OCI-LY7 (cell line): Measurements from ENCODE around the gene EDA2R. TPM values are rescaled to one million over a fixed set of nuclear protein-coding genes. Genes with fewer than 3 reads are reported as not detected.

Experiments
- BruUV-seq: library from RNA; stranded (reverse); fragments of 400-500 nt; replicated peaks from 2 replicates; lab custom pipeline; 2021; lab: Mats Ljungman, UMichigan
- CTCF ChIA-PET: fragments of 300-600 bp; sonication (Branson Sonifier 250); formaldehyde crosslinking; loops from one replicate; lab custom pipeline; 2022; ENCODE audit warnings: antibody characterized with exemption; ENCODE audit not compliant: unreplicated experiment; lab: Charles Lee
- POLR2A ChIA-PET: fragments of 300-600 bp; sonication (Branson Sonifier 250); formaldehyde crosslinking; loops from one replicate; lab custom pipeline; 2022; ENCODE audit warnings: antibody characterized with exemption; lab: Charles Lee
- DNase-seq: peaks from one replicate; pipeline ENCODE4 v3.0.0-alpha.2; 2015; ENCODE audit warnings: low spot score
- H2AFZ ChIP-seq: fragments of 200-600 bp; sonication (generic), shearing (Covaris generic); 2 replicates; pipeline ENCODE4 v1.6.1; 2014; ENCODE audit warnings: mild to moderate bottlenecking, antibody characterized with exemption, low read length, moderate library complexity
- H3K27ac ChIP-seq: fragments of 200-600 bp; sonication (generic); 2 replicates; pipeline ENCODE4 v1.5.1; 2014; ENCODE audit warnings: mixed run types, low read depth, mild to moderate bottlenecking, moderate library complexity, low read length, inconsistent platforms; ENCODE audit not compliant: poor library complexity, severe bottlenecking
- H3K36me3 ChIP-seq: fragments of 200-600 bp; sonication (generic); 2 replicates; pipeline ENCODE4 v1.6.1; 2014; ENCODE audit warnings: mild to moderate bottlenecking, antibody characterized with exemption, low read length, moderate library complexity, mixed read lengths; ENCODE audit not compliant: insufficient read depth
- H3K4me1 ChIP-seq: fragments of 200-600 bp; sonication (generic); 2 replicates; pipeline ENCODE4 v1.5.1; 2014; ENCODE audit warnings: mild to moderate bottlenecking, low read length; ENCODE audit not compliant: insufficient read depth, poor library complexity, severe bottlenecking
- H3K4me2 ChIP-seq: fragments of 200-600 bp; sonication (generic); 2 replicates; pipeline ENCODE4 v1.6.1; 2014; ENCODE audit warnings: mild to moderate bottlenecking, low read length
- H3K4me3 ChIP-seq: fragments of 200-600 bp; sonication (generic); 2 replicates; pipeline ENCODE4 v1.5.1; 2014; ENCODE audit warnings: mild to moderate bottlenecking, low read depth, low read length; ENCODE audit not compliant: poor library complexity, severe bottlenecking
- H3K79me2 ChIP-seq: fragments of 200-600 bp; sonication (generic); 2 replicates; pipeline ENCODE4 v1.6.1; 2016; ENCODE audit warnings: low read depth, mild to moderate bottlenecking, low read length, moderate library complexity, mixed read lengths; ENCODE audit not compliant: insufficient read depth
- H3K9me2 ChIP-seq: fragments of 200-600 bp; sonication (generic); 2 replicates; pipeline ENCODE4 v1.6.1; 2016; ENCODE audit warnings: mild to moderate bottlenecking, low read length, mixed read lengths; ENCODE audit not compliant: insufficient read depth
- H3K9me3 ChIP-seq: fragments of 200-600 bp; sonication (generic); 2 replicates; pipeline ENCODE4 v1.6.1; 2014; ENCODE audit warnings: mild to moderate bottlenecking, mixed run types, low read length, mixed read lengths
- H4K20me1 ChIP-seq: fragments of 200-600 bp; sonication (generic); 2 replicates; pipeline ENCODE4 v1.6.1; 2014; ENCODE audit warnings: mild to moderate bottlenecking, antibody characterized with exemption, low read length, moderate library complexity, mixed read lengths; ENCODE audit not compliant: insufficient read depth
- EZH2phosphoT487 ChIP-seq: fragments of 200-600 bp; sonication (generic); IDR thresholded peaks from 2 replicates; pipeline ENCODE4 v1.6.1; 2018; ENCODE audit warnings: low read depth, borderline replicate concordance, mild to moderate bottlenecking, mixed run types, antibody characterized with exemption, low read length, moderate library complexity, mixed read lengths
- intact Hi-C: fragments of 100-400 bp; cut with micrococcal nuclease; formaldehyde crosslinking; loops from one replicate; pipeline ENCODE4 v1.10.0; 2022; ENCODE audit not compliant: unreplicated experiment
- total RNA-seq, 2 experiments: library from RNA; depleted of rRNA in 1 of 2; stranded (reverse); fragments of >200 nt in 1 of 2; shearing (Covaris generic) in 1 of 2; gene quantifications; 2 replicates each; pipeline ENCODE4 v1.2.3, GENCODE V29; 2014 to 2022
- TF ChIP-seq, protein P1 (sequence below): fragments of 200-600 bp; sonication (generic); conservative IDR thresholded peaks from 2 replicates; pipeline ENCODE4 v1.5.1; 2014; ENCODE audit warnings: mild to moderate bottlenecking, antibody characterized with exemption, low read length, moderate library complexity, mixed read lengths

Gene EDA2R
- total RNA-seq, 2 experiments from 2014 or later: 3.7 to 3.8 TPM

DNA sequence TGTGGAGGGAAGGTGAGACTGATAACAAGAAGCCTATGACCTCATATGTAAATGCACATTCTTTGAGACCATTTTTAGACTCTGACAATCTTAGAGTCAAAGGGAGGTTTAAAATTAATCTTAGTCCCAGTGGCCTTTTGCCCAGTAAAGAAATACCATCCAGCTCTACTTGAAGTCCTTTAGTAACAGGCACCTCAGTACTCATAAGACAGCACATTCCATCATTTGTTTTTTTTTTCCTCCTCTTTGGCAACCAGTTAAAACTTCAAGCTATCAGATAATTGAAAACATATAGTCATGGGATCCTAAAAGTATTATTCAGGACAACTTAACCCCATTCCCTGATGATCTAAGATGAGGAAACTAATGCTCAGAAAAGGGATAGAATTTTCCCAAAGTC lies 4.6 kb downstream of the EDA2R start:
- Histone ChIP-seq H4K20me1 (no peaks in the 10 kb centered on the region), H3K79me2 (no peaks in the 10 kb centered on the region), H2AFZ (no peak overlapping the region), H3K27ac (no peak overlapping the region), H3K4me3 (no peak overlapping the region), H3K4me2 (no peak overlapping the region), H3K9me3 (no peaks in the 10 kb centered on the region), H3K36me3 (no peaks in the 10 kb centered on the region), H3K4me1 (peaks cover 11% of the 10 kb centered on the region), H3K9me2 (no peaks in the 10 kb centered on the region)
- ChIA-PET POLR2A (interaction anchor here (1.2 kb wide), 1 partner anchor 11 kb away, joined by 3 read pairs; no protein-coding TSS in a partner anchor), CTCF (no interaction called here)
- TF ChIP-seq, protein P1, sequence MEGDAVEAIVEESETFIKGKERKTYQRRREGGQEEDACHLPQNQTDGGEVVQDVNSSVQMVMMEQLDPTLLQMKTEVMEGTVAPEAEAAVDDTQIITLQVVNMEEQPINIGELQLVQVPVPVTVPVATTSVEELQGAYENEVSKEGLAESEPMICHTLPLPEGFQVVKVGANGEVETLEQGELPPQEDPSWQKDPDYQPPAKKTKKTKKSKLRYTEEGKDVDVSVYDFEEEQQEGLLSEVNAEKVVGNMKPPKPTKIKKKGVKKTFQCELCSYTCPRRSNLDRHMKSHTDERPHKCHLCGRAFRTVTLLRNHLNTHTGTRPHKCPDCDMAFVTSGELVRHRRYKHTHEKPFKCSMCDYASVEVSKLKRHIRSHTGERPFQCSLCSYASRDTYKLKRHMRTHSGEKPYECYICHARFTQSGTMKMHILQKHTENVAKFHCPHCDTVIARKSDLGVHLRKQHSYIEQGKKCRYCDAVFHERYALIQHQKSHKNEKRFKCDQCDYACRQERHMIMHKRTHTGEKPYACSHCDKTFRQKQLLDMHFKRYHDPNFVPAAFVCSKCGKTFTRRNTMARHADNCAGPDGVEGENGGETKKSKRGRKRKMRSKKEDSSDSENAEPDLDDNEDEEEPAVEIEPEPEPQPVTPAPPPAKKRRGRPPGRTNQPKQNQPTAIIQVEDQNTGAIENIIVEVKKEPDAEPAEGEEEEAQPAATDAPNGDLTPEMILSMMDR: no peak
- no peak for TF ChIP-seq EZH2phosphoT487
- DNase-seq: no peak
- intact Hi-C loops: no loop called here
- BruUV-seq: no TSS peak

DNA sequence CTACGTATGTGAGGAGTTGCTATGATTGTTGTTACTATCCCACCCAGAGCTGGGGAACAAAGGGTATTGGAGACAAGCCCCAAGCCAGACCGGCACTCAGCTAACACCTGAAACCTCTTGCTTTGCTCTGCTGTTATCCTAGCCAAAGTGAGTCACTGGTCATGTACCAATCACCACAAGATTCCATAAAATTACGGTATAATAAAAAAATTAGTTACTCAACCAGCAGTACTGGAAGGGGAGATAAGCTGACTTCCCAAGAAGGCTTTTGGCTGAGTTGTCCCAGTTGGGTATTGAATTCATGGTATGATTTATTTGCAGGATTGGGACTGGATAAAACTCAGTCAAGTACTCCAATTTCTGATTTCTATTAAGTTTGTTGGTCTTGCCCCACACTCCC lies 5.3 kb downstream of the EDA2R start:
- ChIA-PET CTCF (no interaction called here), POLR2A (no interaction called here)
- H4K20me1 ChIP-seq: no peaks in the 10 kb centered on the region
- H2AFZ ChIP-seq: no peak overlapping the region
- no peaks in the 10 kb centered on the region for H3K36me3 ChIP-seq
- no peak overlapping the region for H3K27ac ChIP-seq
- DNase-seq: no peak
- no peaks in the 10 kb centered on the region for H3K79me2 ChIP-seq
- TF ChIP-seq EZH2phosphoT487: no peak
- intact Hi-C loops: no loop called here
- H3K4me2 ChIP-seq: no peak overlapping the region
- peaks cover 11% of the 10 kb centered on the region for H3K4me1 ChIP-seq
- H3K9me3 ChIP-seq: no peaks in the 10 kb centered on the region
- no peaks in the 10 kb centered on the region for H3K9me2 ChIP-seq
- BruUV-seq: no TSS peak
- no peak overlapping the region for H3K4me3 ChIP-seq

- Histone ChIP-seq H3K4me2 (no peak overlapping the region), H3K36me3 (no peaks in the 10 kb centered on the region), H3K4me1 (peaks cover 8% of the 10 kb centered on the region), H3K27ac (no peak overlapping the region), H3K9me2 (no peaks in the 10 kb centered on the region), H3K79me2 (no peaks in the 10 kb centered on the region), H3K9me3 (no peaks in the 10 kb centered on the region), H3K4me3 (no peak overlapping the region), H2AFZ (no peak overlapping the region), H4K20me1 (no peaks in the 10 kb centered on the region)
- ChIA-PET CTCF (no interaction called here), POLR2A (no interaction called here)
- intact Hi-C loops: no loop called here
- TF ChIP-seq, protein P1: no peak
- no peak for TF ChIP-seq EZH2phosphoT487
- no peak for DNase-seq
- no TSS peak for BruUV-seq
Measured at GRCh38 chrX:66632981-66633380, 5.9 kb downstream of the EDA2R start.
